HG02981 (cell line): ENCODE results near the gene CACNA1B.

ENCODE experiments used
- ATAC-seq: cut with Tn5 transposase; IDR thresholded peaks from one replicate; pipeline ENCODE4 v1.9.1; 2021; ENCODE audit warnings: mild to moderate bottlenecking, moderate library complexity; ENCODE audit not compliant: unreplicated experiment

CACNA1B gene

GRCh38 chr9:138025908-138026307, 148.3 kb downstream of the CACNA1B start:
- ATAC-seq: no peak

GRCh38 chr9:138028596-138028995, 151.0 kb downstream of the CACNA1B start:
- no peak for ATAC-seq

GRCh38 chr9:138031186-138031585, 153.6 kb downstream of the CACNA1B start:
- no peak for ATAC-seq

GRCh38 chr9:138033950-138034349, 156.4 kb downstream of the CACNA1B start:
- ATAC-seq: no peak

GRCh38 chr9:138037140-138037539, 159.6 kb downstream of the CACNA1B start:
- no peak for ATAC-seq

GRCh38 chr9:138038244-138038671, 160.7 kb downstream of the CACNA1B start:
- no peak for ATAC-seq

- no peak for ATAC-seq
Observed at GRCh38 chr9:138040446-138041430, 163.2 kb downstream of the CACNA1B start.

GRCh38 chr9:138042146-138042545, 164.6 kb downstream of the CACNA1B start:
- ATAC-seq: no peak

- no peak for ATAC-seq
Observed at GRCh38 chr9:138042640-138043039, 165.1 kb downstream of the CACNA1B start.

GRCh38 chr9:138043061-138043410, 165.5 kb downstream of the CACNA1B start:
- ATAC-seq: no peak

GRCh38 chr9:138043411-138044345, 166.1 kb downstream of the CACNA1B start:
- no peak for ATAC-seq

GRCh38 chr9:138044485-138045383, 167.2 kb downstream of the CACNA1B start:
- no peak for ATAC-seq

GRCh38 chr9:138045541-138046490, 168.2 kb downstream of the CACNA1B start:
- ATAC-seq: no peak

- ATAC-seq: no peak
Observed at GRCh38 chr9:138046641-138047301, 169.2 kb downstream of the CACNA1B start.

- no peak for ATAC-seq
Observed at GRCh38 chr9:138047469-138048040, 170.0 kb downstream of the CACNA1B start.

GRCh38 chr9:138048184-138048583, 170.6 kb downstream of the CACNA1B start:
- no peak for ATAC-seq

- no peak for ATAC-seq
Observed at GRCh38 chr9:138049085-138049778, 171.7 kb downstream of the CACNA1B start.
